ENCODE results near the gene TPSAB1.

TPSAB1 gene

GRCh38 chr16:1202274-1202673 lies 38.2 kb upstream of the TPSAB1 start:
- TF ChIP-seq CTCF (IDR thresholded peaks at IDR 0.05; ENCODE audit: low read depth, low read length, missing control alignments) = no peak
- DNase-seq (ENCODE audit: extremely low read depth, low read depth) = no peak
- no peak overlapping the region for H3K4me3 ChIP-seq (replicated peaks; ENCODE audit: low read depth, low read length)

- TF ChIP-seq CTCF (IDR thresholded peaks at IDR 0.05; ENCODE audit: low read depth, low read length, missing control alignments) = no peak
- DNase-seq (ENCODE audit: extremely low read depth, low read depth) = no peak
- no peak overlapping the region for H3K4me3 ChIP-seq (replicated peaks; ENCODE audit: low read depth, low read length)
Observed at GRCh38 chr16:1204933-1205332, 35.6 kb upstream of the TPSAB1 start.

GRCh38 chr16:1206326-1206725 lies 34.2 kb upstream of the TPSAB1 start:
- no peak for TF ChIP-seq CTCF (IDR thresholded peaks at IDR 0.05; ENCODE audit: low read depth, low read length, missing control alignments)
- no peak overlapping the region for H3K4me3 ChIP-seq (replicated peaks; ENCODE audit: low read depth, low read length)
- DNase-seq (ENCODE audit: extremely low read depth, low read depth) = no peak

- no peak for DNase-seq (ENCODE audit: extremely low read depth, low read depth)
- H3K4me3 ChIP-seq (replicated peaks; ENCODE audit: low read depth, low read length) = no peak overlapping the region
- TF ChIP-seq CTCF (IDR thresholded peaks at IDR 0.05; ENCODE audit: low read depth, low read length, missing control alignments) = no peak
Observed at GRCh38 chr16:1206786-1207185, 33.7 kb upstream of the TPSAB1 start.

- H3K4me3 ChIP-seq (replicated peaks; ENCODE audit: low read depth, low read length) = no peak overlapping the region
- no peak for DNase-seq (ENCODE audit: extremely low read depth, low read depth)
- TF ChIP-seq CTCF (IDR thresholded peaks at IDR 0.05; ENCODE audit: low read depth, low read length, missing control alignments) = no peak
Observed at GRCh38 chr16:1208239-1208830, 32.2 kb upstream of the TPSAB1 start.

GRCh38 chr16:1209081-1209480 lies 31.4 kb upstream of the TPSAB1 start:
- DNase-seq (ENCODE audit: extremely low read depth, low read depth) = no peak
- no peak overlapping the region for H3K4me3 ChIP-seq (replicated peaks; ENCODE audit: low read depth, low read length)
- no peak for TF ChIP-seq CTCF (IDR thresholded peaks at IDR 0.05; ENCODE audit: low read depth, low read length, missing control alignments)

- no peak for TF ChIP-seq CTCF (IDR thresholded peaks at IDR 0.05; ENCODE audit: low read depth, low read length, missing control alignments)
- no peak for DNase-seq (ENCODE audit: extremely low read depth, low read depth)
- H3K4me3 ChIP-seq (replicated peaks; ENCODE audit: low read depth, low read length) = no peak overlapping the region
Observed at GRCh38 chr16:1210461-1210860, 30.0 kb upstream of the TPSAB1 start.

Data from HFF-Myc (cell line).